HEK293T (cell line): Measurements from ENCODE around the gene HS3ST3B1.

Experiments used
- CTCF ChIA-PET: fragments of 350-600 bp; formaldehyde crosslinking; extraction: SDS; loops from one replicate; lab custom pipeline; 2021; ENCODE audit warnings: antibody characterized with exemption, inconsistent platforms; lab: Yijun Ruan, JAX
- POLR2A ChIA-PET: fragments of 350-600 bp; formaldehyde crosslinking; extraction: SDS; loops from one replicate; lab custom pipeline; 2020; ENCODE audit warnings: antibody characterized with exemption, inconsistent platforms; lab: Yijun Ruan, JAX
- DNase-seq: peaks from one replicate; pipeline ENCODE4 v3.0.0; 2012; ENCODE audit warnings: mixed read lengths; ENCODE audit errors: extremely low spot score
- ARNT ChIP-seq: fragments of 450-650 bp; IDR thresholded peaks from 2 replicates; pipeline ENCODE4 v1.6.1; 2017; ENCODE audit warnings: mild to moderate bottlenecking
- BHLHE40 ChIP-seq: fragments of 450-650 bp; IDR thresholded peaks from 2 replicates; pipeline ENCODE4 v1.6.1; 2016; ENCODE audit warnings: mild to moderate bottlenecking, moderate library complexity, borderline replicate concordance
- CTBP1 ChIP-seq: fragments of 450-650 bp; IDR thresholded peaks from 2 replicates; pipeline ENCODE4 v1.6.1; 2016; ENCODE audit warnings: borderline replicate concordance
- ELF4 ChIP-seq: fragments of 450-650 bp; IDR thresholded peaks from 2 replicates; pipeline ENCODE4 v1.6.1; 2017; ENCODE audit warnings: antibody characterized with exemption
- FOXA1 ChIP-seq: fragments of 450-650 bp; IDR thresholded peaks from 2 replicates; pipeline ENCODE4 v1.6.1; 2016; ENCODE audit warnings: mild to moderate bottlenecking
- FOXK2 ChIP-seq: fragments of 450-650 bp; IDR thresholded peaks from 2 replicates; pipeline ENCODE4 v1.6.1; 2016; ENCODE audit warnings: mild to moderate bottlenecking
- FOXM1 ChIP-seq: fragments of 450-650 bp; IDR thresholded peaks from 2 replicates; pipeline ENCODE4 v1.6.1; 2017; ENCODE audit warnings: mild to moderate bottlenecking, borderline replicate concordance
- HDGF ChIP-seq: fragments of 450-650 bp; IDR thresholded peaks from 2 replicates; pipeline ENCODE4 v1.6.1; 2017; ENCODE audit warnings: antibody characterized with exemption, borderline replicate concordance
- L3MBTL2 ChIP-seq: fragments of 450-650 bp; conservative IDR thresholded peaks from 2 replicates; pipeline ENCODE4 v1.6.1; 2016; ENCODE audit warnings: mild to moderate bottlenecking
- LEF1 ChIP-seq: fragments of 450-650 bp; IDR thresholded peaks from 2 replicates; pipeline ENCODE4 v1.6.1; 2017; ENCODE audit warnings: mild to moderate bottlenecking, borderline replicate concordance
- NFRKB ChIP-seq: fragments of 450-650 bp; IDR thresholded peaks from 2 replicates; pipeline ENCODE4 v1.6.1; 2016; ENCODE audit warnings: mild to moderate bottlenecking, moderate library complexity
- SP1 ChIP-seq: fragments of 450-650 bp; IDR thresholded peaks from 2 replicates; pipeline ENCODE4 v1.6.1; 2017
- SUZ12 ChIP-seq: fragments of 450-650 bp; IDR thresholded peaks from 2 replicates; pipeline ENCODE4 v1.6.1; 2016; ENCODE audit warnings: mild to moderate bottlenecking
- TARDBP ChIP-seq: fragments of 450-650 bp; IDR thresholded peaks from 2 replicates; pipeline ENCODE4 v1.6.1; 2016
- ZNF384 ChIP-seq: fragments of 450-650 bp; IDR thresholded peaks from 2 replicates; pipeline ENCODE4 v1.6.1; 2016
- TF ChIP-seq, protein P1 (sequence below): fragments of 450-650 bp; IDR thresholded peaks from 2 replicates; pipeline ENCODE4 v1.6.1; 2016

The HS3ST3B1 gene

DNA sequence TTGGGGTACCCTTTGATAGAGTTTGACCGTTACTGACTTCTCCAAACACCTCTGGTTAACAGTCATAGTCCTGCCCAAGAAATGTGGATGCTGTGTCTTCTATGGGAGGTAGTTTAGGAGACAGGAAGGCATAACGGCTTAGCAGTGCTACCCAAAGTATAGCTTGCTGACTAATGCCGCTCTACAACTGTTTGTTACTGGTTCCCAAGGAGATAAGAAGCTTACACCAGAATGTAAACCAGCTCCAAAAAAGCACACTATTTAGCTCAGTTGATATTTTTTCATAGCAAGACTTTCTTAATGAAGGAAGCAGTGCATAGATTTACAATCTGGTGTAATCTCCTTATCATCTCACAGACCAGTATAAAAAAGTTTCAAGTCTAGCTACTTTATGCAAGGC lies 95.7 kb downstream of the HS3ST3B1 start:
- POLR2A ChIA-PET, result no interaction called here
- TF ChIP-seq FOXK2 (no peak), ARNT (no peak), NFRKB (no peak), SP1 (no peak), BHLHE40 (no peak), HDGF (no peak), LEF1 (no peak), FOXA1 (no peak), CTBP1 (no peak), SUZ12 (no peak), ZNF384 (no peak), ELF4 (no peak), L3MBTL2 (no peak), FOXM1 (no peak), TARDBP (no peak)
- TF ChIP-seq, protein P1, sequence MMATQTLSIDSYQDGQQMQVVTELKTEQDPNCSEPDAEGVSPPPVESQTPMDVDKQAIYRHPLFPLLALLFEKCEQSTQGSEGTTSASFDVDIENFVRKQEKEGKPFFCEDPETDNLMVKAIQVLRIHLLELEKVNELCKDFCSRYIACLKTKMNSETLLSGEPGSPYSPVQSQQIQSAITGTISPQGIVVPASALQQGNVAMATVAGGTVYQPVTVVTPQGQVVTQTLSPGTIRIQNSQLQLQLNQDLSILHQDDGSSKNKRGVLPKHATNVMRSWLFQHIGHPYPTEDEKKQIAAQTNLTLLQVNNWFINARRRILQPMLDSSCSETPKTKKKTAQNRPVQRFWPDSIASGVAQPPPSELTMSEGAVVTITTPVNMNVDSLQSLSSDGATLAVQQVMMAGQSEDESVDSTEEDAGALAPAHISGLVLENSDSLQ, result no peak
- CTCF ChIA-PET, result no interaction called here
- no peak for DNase-seq

DNA sequence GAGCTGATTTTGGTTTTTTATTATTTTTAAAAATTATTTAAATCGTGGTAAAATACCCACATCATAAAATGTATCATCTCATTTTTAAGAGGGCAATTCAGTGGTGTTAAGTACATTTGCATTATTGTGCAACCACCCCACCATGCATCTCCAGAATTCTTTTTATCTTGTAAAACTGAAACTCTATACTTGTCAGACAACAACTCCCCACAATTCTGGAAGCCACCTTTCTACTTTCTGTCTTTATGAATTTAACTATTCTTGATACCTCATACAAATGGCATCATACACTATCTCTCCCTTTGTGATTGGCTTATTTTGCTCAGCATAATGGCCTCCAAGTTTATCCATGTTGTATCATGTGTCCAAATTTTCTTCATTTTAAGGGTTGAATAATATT lies 97.9 kb downstream of the HS3ST3B1 start:
- TF ChIP-seq BHLHE40 (no peak), FOXM1 (no peak), NFRKB (no peak), ELF4 (no peak), TARDBP (no peak), SP1 (no peak), ARNT (no peak), SUZ12 (no peak)
- TF ChIP-seq, protein P1, result no peak
- no peak for DNase-seq
- ChIA-PET CTCF (no interaction called here), POLR2A (no interaction called here)
